Activated naive CD4-positive, alpha-beta T cell treated with Interleukin-2 at 50 U/mL for 16 hours (primary cell): ENCODE measurements around the gene TRAPPC3.

Experiments used
- DNase-seq: peaks from one replicate; pipeline ENCODE4 v3.0.0-alpha.2; 2020

The TRAPPC3 gene

GRCh38 chr1:36125129-36125991, 23.9 kb downstream of the TRAPPC3 start, which contains the start of gene COL8A2:
COL8A2 (minus strand) TSS chr1:36125222; CDS start chr1:36100242, 24,980 bp downstream.
- no peak for DNase-seq

GRCh38 chr1:36124404-36125128, 24.7 kb downstream of the TRAPPC3 start:
- DNase-seq = no peak

GRCh38 chr1:36123356-36123755, 25.9 kb downstream of the TRAPPC3 start:
- DNase-seq = no peak

GRCh38 chr1:36122062-36123030, 26.9 kb downstream of the TRAPPC3 start:
- no peak for DNase-seq

GRCh38 chr1:36119456-36119855, 29.8 kb downstream of the TRAPPC3 start:
- no peak for DNase-seq

- no peak for DNase-seq
Measured at GRCh38 chr1:36118447-36119204, 30.7 kb downstream of the TRAPPC3 start.

GRCh38 chr1:36116901-36117300, 32.4 kb downstream of the TRAPPC3 start:
- DNase-seq = no peak

GRCh38 chr1:36115931-36116330, 33.4 kb downstream of the TRAPPC3 start:
- DNase-seq = no peak

- DNase-seq = no peak
Measured at GRCh38 chr1:36115200-36115669, 34.1 kb downstream of the TRAPPC3 start.

- DNase-seq = no peak
Measured at GRCh38 chr1:36114371-36114770, 34.9 kb downstream of the TRAPPC3 start.

- DNase-seq = no peak
Measured at GRCh38 chr1:36112823-36113222, 36.5 kb downstream of the TRAPPC3 start.

GRCh38 chr1:36111151-36111550, 38.1 kb downstream of the TRAPPC3 start:
- DNase-seq = no peak

GRCh38 chr1:36109041-36109679, 40.1 kb downstream of the TRAPPC3 start:
- peak; percentile 29 for DNase-seq

- DNase-seq = no peak
Measured at GRCh38 chr1:36108314-36108713, 41.0 kb downstream of the TRAPPC3 start.

GRCh38 chr1:36107394-36107793, 41.9 kb downstream of the TRAPPC3 start:
- no peak for DNase-seq

GRCh38 chr1:36106269-36106668, 43.0 kb downstream of the TRAPPC3 start:
- DNase-seq = no peak

- no peak for DNase-seq
Measured at GRCh38 chr1:36101546-36101945, 47.7 kb downstream of the TRAPPC3 start.

- DNase-seq = no peak
Measured at GRCh38 chr1:36100376-36100775, 48.9 kb downstream of the TRAPPC3 start.

GRCh38 chr1:36099681-36100341, 49.5 kb downstream of the TRAPPC3 start:
- DNase-seq = peak; percentile 76

- no peak for DNase-seq
Measured at GRCh38 chr1:36098650-36099365, 50.5 kb downstream of the TRAPPC3 start.
